GM21526 (cell line): ENCODE data around the gene KIF2C.
"Not testable (repeated sequence)": the region's sequence is repeated elsewhere in the genome, so short reads cannot be mapped to it uniquely, and the experiment has no call there.

Source experiments
- ATAC-seq: cut with Tn5 transposase; IDR thresholded peaks from one replicate; pipeline ENCODE4 v1.9.1; 2021; ENCODE audit warnings: moderate library complexity; ENCODE audit not compliant: unreplicated experiment, low FRiP score

KIF2C gene

GRCh38 chr1:44739307-44740178 is at the start of gene KIF2C:
Gene KIF2C, plus strand, starts transcription at chr1:44739837. Its CDS starts 96 bp downstream, at chr1:44739933.
- peak; percentile 89 for ATAC-seq

- ATAC-seq, result no peak
Observed at GRCh38 chr1:44693159-44693558, 46.5 kb upstream of the KIF2C start.

GRCh38 chr1:44693900-44694299 is 45.7 kb upstream of the KIF2C start:
- ATAC-seq, result no peak

GRCh38 chr1:44694863-44695478 is 44.7 kb upstream of the KIF2C start:
- ATAC-seq, result peak; percentile 53

- no peak for ATAC-seq
Observed at GRCh38 chr1:44695671-44696070, 44.0 kb upstream of the KIF2C start.

GRCh38 chr1:44696101-44696500 is 43.5 kb upstream of the KIF2C start:
- ATAC-seq, result no peak

- ATAC-seq, result no peak
Observed at GRCh38 chr1:44696789-44697345, 42.8 kb upstream of the KIF2C start.

GRCh38 chr1:44698138-44698537 is 41.5 kb upstream of the KIF2C start:
- ATAC-seq, result no peak

GRCh38 chr1:44699375-44699774 is 40.3 kb upstream of the KIF2C start:
- ATAC-seq, result not testable (repeated sequence)

- no peak for ATAC-seq
Observed at GRCh38 chr1:44700573-44700972, 39.1 kb upstream of the KIF2C start.

- no peak for ATAC-seq
Observed at GRCh38 chr1:44701141-44701573, 38.5 kb upstream of the KIF2C start.

GRCh38 chr1:44705470-44705869 is 34.2 kb upstream of the KIF2C start:
- ATAC-seq, result no peak

- no peak for ATAC-seq
Observed at GRCh38 chr1:44705938-44706337, 33.7 kb upstream of the KIF2C start.

- no peak for ATAC-seq
Observed at GRCh38 chr1:44707112-44707881, 32.3 kb upstream of the KIF2C start.

- no peak for ATAC-seq
Observed at GRCh38 chr1:44707959-44708831, 31.4 kb upstream of the KIF2C start.

- ATAC-seq, result no peak
Observed at GRCh38 chr1:44713321-44713781, 26.3 kb upstream of the KIF2C start.

- ATAC-seq, result no peak
Observed at GRCh38 chr1:44714532-44714931, 25.1 kb upstream of the KIF2C start.

- ATAC-seq, result peak; percentile 40
Observed at GRCh38 chr1:44714944-44715571, 24.6 kb upstream of the KIF2C start.

GRCh38 chr1:44717156-44717555 is 22.5 kb upstream of the KIF2C start:
- ATAC-seq, result no peak
